Lower leg skin (tissue), 3 donors: Measurements from ENCODE around the gene DOCK1.

Experiments
- POLR2A ChIP-seq, 2 donors: fragments of 450-650 bp; IDR thresholded peaks; one replicate each; pipeline ENCODE4 v1.6.1; 2016 to 2017; ENCODE audit warnings: antibody characterized with exemption in 2 of 2, mild to moderate bottlenecking in 1 of 2, moderate library complexity in 1 of 2
- TF ChIP-seq, protein P1 (sequence below), 3 donors: fragments of 450-650 bp; IDR thresholded peaks; one replicate each; pipeline ENCODE4 v1.5.1; 2016; ENCODE audit warnings: antibody characterized with exemption in 3 of 3, mild to moderate bottlenecking in 3 of 3, moderate library complexity in 2 of 3

DNA sequence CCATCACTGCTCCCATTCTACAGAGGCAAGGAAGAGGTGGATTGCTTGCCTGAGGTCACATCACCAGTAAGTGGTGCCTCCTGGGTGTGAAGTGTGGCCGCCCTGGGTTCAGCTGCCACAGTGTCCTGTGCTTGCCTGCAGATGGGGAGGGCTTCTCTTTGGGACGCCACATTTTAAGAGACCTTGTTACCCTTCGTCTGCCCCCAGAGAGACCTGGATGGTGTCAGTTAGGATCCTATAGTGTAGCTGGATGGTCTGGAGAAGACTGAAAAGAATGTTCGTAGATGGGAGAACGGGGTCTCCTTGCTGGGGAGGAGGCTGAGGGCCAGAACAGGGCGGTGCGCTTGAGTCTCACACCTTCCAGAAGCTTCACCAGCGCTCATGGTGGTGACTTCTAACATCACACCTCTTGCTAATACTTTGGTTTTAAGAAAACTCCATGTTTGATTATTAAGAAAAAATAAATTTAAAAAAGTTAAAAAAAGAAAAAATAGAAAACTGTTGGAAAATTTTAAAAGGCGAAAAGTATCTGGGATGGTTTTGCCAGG lies 2.3 kb downstream of the DOCK1 start:
- TF ChIP-seq, protein P1, sequence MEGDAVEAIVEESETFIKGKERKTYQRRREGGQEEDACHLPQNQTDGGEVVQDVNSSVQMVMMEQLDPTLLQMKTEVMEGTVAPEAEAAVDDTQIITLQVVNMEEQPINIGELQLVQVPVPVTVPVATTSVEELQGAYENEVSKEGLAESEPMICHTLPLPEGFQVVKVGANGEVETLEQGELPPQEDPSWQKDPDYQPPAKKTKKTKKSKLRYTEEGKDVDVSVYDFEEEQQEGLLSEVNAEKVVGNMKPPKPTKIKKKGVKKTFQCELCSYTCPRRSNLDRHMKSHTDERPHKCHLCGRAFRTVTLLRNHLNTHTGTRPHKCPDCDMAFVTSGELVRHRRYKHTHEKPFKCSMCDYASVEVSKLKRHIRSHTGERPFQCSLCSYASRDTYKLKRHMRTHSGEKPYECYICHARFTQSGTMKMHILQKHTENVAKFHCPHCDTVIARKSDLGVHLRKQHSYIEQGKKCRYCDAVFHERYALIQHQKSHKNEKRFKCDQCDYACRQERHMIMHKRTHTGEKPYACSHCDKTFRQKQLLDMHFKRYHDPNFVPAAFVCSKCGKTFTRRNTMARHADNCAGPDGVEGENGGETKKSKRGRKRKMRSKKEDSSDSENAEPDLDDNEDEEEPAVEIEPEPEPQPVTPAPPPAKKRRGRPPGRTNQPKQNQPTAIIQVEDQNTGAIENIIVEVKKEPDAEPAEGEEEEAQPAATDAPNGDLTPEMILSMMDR (IDR thresholded peaks at IDR 0.05): no peak
- no peak for TF ChIP-seq POLR2A (IDR thresholded peaks at IDR 0.05)
